HT-29 (cell line): ENCODE data around the gene CREB1. TPM values are rescaled to one million over a fixed set of nuclear protein-coding genes. Genes with fewer than 3 reads are reported as not detected.

Source experiments
- DNase-seq: peaks from one replicate; pipeline ENCODE4 v3.0.0-alpha.2; 2015; ENCODE audit warnings: low spot score
- total RNA-seq: library from RNA; depleted of rRNA; stranded (reverse); fragments of >200 nt; shearing (Covaris generic); gene quantifications from 2 replicates; pipeline ENCODE4 v1.2.3, GENCODE V29; 2014

The CREB1 gene
- total RNA-seq, 1 experiment from 2014 or later = 23.8 TPM

- no peak for DNase-seq
Observed at GRCh38 chr2:207541933-207542332, 12.2 kb downstream of the CREB1 start.

GRCh38 chr2:207543272-207543671, 13.5 kb downstream of the CREB1 start:
- no peak for DNase-seq

- no peak for DNase-seq
Observed at GRCh38 chr2:207546822-207547221, 17.1 kb downstream of the CREB1 start.

- DNase-seq = no peak
Observed at GRCh38 chr2:207549145-207549544, 19.4 kb downstream of the CREB1 start.

DNA sequence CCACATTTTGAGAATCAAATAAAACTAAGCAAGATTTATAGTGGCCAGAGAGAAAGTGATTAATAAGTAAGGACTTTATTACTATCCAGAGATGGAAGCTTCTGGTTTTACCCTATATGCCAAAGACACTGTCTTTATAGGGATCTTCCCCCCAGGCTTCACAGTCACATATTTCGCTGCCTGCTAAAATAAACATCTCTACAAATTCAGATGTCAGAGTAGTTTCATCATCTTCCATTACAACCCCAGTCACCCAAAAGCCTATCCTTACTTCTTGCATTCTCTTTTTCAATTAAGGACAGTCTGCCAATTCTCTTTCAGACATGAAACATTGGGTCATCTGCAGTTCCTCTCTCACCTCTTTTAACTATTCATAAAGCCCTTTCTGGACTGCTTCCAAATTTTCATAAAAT, 28.3 kb downstream of the CREB1 start:
- no peak for DNase-seq

- no peak for DNase-seq
Observed at GRCh38 chr2:207561386-207562080, 31.8 kb downstream of the CREB1 start.

GRCh38 chr2:207565736-207566500, 36.2 kb downstream of the CREB1 start:
- no peak for DNase-seq

DNA sequence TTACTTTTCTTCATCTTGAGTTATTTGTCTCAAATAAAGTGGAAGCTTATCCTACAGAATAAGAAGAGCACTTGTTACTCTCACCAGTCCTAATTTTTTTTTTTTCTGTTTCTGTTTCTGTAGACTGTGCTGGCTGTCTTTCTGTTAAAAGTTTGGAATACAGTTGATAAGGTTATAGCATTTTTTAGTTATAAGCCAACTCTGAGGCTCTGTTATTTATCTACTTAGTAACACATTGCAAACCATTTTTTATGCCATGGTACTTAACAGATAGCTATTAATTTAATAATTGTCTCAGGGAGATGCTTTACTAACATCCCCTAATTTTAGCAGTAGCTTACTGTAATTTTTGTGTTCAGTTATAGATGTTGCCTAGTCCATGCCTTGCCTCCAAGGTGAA, 37.9 kb downstream of the CREB1 start:
- DNase-seq = no peak

- no peak for DNase-seq
Observed at GRCh38 chr2:207571370-207571769, 41.6 kb downstream of the CREB1 start.

GRCh38 chr2:207584952-207585351, 55.2 kb downstream of the CREB1 start:
- DNase-seq = no peak

DNA sequence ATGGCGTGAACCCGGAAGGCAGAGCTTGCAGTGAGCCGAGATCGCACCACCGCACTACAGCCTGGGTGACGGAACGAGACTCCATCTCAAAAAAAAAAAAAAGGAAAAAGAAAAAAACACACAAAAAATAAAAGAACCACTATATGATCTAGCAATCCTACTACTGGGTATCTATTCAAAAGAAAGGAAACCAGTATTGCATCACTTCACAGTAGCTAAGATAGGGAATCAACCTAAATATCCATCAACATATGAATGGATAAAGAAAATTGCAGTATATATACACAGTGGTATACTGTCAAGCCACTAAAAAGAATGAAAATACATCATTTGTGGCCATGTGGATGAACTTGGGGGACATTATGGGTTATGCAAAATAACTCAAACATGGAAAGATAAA, 57.5 kb downstream of the CREB1 start:
- DNase-seq = no peak

DNA sequence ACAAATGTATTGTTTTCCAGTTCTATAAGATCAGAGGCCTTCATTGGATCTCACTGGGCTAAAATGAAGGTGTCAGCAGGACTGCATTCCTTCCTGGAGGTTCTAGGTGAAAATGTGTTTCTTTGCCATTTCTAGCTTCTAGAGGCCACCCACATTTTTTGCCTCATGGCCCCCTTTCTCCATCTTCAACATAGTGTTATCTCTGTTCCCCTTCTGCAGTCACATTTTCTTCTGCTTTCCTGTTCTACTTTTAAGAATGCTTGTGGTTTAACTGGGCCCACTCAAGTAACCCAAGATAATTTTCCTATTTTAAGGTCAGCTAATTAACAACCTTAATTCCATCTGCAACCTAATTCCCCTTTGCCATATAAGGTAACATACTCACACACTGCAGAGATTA, 59.4 kb downstream of the CREB1 start:
- DNase-seq = no peak

DNA sequence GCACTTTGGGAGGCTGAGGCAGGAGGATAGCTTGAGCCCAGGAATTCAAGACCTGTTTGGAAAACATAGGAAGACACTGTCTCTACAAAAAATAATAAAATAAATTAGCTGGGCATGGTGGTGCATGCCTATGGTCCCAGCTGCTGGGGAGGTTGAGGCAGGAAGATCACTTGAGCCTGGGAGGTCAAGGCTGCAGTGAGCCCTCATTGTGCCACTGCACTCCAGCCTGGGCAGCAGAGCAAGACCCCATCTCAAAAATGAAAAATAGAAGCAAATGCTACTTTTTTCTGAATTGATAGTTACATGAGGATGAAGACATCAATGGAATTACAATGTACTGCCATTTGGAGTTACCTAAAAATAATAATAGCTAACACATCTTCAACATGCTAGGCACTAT, 63.5 kb downstream of the CREB1 start:
- DNase-seq = no peak

DNA sequence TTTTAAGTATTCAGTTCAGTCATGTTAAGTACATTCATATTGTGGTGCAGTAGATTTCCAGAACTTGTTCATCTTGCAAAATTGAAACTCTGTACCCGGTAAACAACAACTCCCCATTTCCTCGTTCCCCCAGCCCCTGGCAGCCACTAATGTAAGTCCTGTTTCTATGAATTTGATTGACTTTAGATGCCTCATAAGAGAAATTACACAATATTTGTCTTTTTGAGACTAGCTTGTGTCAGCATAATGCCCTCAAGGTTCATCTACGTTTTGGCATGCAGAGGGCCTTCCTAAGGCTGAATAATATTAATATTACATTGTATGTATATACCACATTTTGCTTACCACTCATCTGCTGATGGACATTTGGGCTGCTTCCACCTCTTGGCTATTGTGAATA, 64.5 kb downstream of the CREB1 start:
- DNase-seq = no peak

DNA sequence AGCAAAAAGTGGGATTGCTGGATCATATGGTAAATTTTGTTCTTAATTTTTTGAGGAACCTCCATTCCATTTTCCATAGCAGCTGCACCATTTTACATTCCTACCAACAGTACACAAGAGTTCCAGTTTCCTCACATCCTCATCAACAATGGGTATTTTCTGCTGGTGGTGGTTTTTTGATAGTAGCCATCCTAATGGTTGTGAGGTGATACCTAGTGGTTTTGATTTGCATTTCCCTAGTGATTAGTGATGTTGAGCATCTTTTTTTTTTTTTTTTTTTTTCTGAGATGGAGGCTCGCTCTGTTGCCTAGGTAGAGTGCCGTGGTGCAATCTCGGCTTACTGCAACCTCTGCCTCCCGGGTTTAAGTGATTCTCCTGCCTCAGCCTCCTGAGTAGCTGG, 65.0 kb downstream of the CREB1 start:
- DNase-seq = no peak

DNA sequence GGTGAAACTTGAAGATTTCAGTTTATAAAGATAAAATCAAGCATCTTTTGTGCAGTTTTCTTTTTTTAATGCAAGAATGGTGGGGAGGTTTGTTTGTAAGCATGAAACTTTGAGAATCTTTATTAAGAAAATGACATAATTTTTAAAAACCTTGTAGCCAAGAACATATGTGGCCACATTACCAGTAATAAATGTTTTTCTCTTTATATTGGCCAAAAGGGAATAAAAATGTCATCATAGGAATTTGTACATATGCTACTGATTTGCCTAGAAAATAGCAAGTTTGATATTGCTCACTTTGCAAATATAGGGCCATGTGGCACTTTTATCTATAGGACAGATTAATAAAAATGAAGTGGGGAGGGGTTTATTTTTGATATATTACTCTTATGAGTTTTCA, 69.9 kb downstream of the CREB1 start:
- DNase-seq = no peak

- no peak for DNase-seq
Observed at GRCh38 chr2:207600231-207600630, 70.5 kb downstream of the CREB1 start.

DNA sequence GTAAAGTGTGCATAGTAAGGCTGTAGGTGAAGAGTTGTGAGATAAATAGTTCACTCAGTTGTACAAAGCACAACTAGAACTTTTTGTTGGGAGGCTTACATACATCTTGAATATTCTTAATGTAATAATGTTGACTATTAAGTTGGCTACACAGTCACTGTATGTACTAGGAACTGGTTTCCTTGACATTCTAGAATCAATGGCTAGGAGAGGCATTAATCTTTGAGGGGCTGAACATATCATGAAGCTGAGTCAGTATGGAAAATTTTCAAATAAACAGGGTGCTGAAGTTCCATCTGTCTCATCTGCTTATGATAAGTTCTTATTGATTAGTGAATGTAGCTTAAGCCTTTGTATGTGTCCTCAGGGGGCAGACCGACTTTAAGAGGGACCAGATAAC, 72.0 kb downstream of the CREB1 start:
- DNase-seq = no peak

GRCh38 chr2:207603486-207603885, 73.7 kb downstream of the CREB1 start:
- no peak for DNase-seq

DNA sequence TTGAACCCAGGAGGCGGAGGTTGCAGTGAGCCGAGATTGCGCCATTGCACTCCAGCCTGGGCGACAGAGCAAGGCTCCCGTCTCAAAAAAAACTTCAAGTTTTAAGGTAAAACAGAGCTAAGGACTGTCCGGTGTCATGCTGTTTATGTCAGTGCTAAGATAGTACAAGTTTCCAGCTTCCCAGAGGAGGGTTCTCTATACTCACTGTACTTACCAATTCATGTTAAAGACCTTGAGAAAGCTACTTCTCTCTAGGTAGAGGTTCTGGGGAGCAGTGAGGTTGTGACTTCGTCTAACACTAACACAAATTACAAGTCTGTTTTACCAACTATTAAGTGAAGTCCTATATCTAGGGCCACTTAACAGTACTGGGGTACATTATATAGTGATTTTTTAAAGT, 76.6 kb downstream of the CREB1 start:
- DNase-seq = no peak

DNA sequence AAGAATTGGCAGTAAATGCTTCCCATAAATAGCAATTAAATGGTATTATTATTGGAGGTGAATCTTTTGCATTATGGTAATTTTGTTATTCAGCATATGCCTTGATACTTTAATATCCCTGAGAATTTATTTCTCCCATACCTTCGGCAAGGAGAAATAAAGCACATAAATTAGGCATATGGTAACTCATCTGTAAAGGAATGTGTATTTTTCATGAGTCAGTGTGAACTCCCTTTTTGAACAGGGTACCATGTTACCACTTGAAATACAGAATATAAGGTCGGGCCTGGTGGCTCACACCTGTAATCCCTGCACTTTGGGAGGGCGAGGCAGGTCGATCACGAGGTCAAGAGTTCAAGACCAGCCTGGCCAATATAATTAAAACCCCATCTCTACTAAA, 77.1 kb downstream of the CREB1 start:
- DNase-seq = no peak

- DNase-seq = no peak
Observed at GRCh38 chr2:207612714-207613113, 83.0 kb downstream of the CREB1 start.

GRCh38 chr2:207614824-207615223, 85.1 kb downstream of the CREB1 start:
- no peak for DNase-seq
